HepG2 (cell line): ENCODE measurements around the gene TACC2. TPM values are rescaled to one million over a fixed set of nuclear protein-coding genes. Genes with fewer than 3 reads are reported as not detected.

Experiments used
- ARNT ChIP-seq: fragments of 450-650 bp; IDR thresholded peaks from 2 replicates; pipeline ENCODE4 v1.6.1; 2017
- DNMT3B ChIP-seq: conservative IDR thresholded peaks from 2 replicates; pipeline ENCODE4 v1.6.1; 2016; ENCODE audit warnings: missing biosample characterization, control low read depth
- FUBP1 ChIP-seq: sonication (generic); formaldehyde crosslinking; IDR thresholded peaks from 2 replicates; pipeline ENCODE4 v1.5.1; 2020; ENCODE audit warnings: missing genetic modification reagents, mild to moderate bottlenecking, borderline replicate concordance
- HNF1A ChIP-seq, 2 experiments: sonication (generic) in 1 of 2; formaldehyde crosslinking in 1 of 2; IDR thresholded peaks; 2 replicates each; pipeline versions ENCODE4 v1.4.0 to v1.6.1; 2016 to 2020; ENCODE audit warnings: borderline replicate concordance in 1 of 2, low read depth in 1 of 2, mild to moderate bottlenecking in 1 of 2, missing genetic modification reagents in 1 of 2
- JDP2 ChIP-seq: sonication (generic); formaldehyde crosslinking; IDR thresholded peaks from 2 replicates; pipeline ENCODE4 v1.8.1; 2022; ENCODE audit warnings: missing genetic modification reagents, borderline replicate concordance
- KAT8 ChIP-seq: IDR thresholded peaks from 2 replicates; pipeline ENCODE4 v1.6.1; 2016; ENCODE audit warnings: missing genetic modification reagents, missing compliant biosample characterization
- MTF1 ChIP-seq: sonication (generic); formaldehyde crosslinking; IDR thresholded peaks from 2 replicates; pipeline ENCODE4 v1.5.0; 2020; ENCODE audit warnings: missing genetic modification reagents
- RARA ChIP-seq: IDR thresholded peaks from 2 replicates; pipeline ENCODE4 v1.6.1; 2016; ENCODE audit warnings: missing genetic modification reagents, missing compliant biosample characterization
- SRSF4 ChIP-seq: fragments of 200-400 bp; formaldehyde crosslinking; IDR thresholded peaks from one replicate; pipeline ENCODE4 v1.6.1; 2018; ENCODE audit warnings: mild to moderate bottlenecking, low read depth, low read length, moderate library complexity; ENCODE audit not compliant: poor library complexity, severe bottlenecking
- STAG1 ChIP-seq: sonication (generic); formaldehyde crosslinking; IDR thresholded peaks from 2 replicates; pipeline ENCODE4 v1.4.0; 2020; ENCODE audit warnings: missing genetic modification reagents
- TRIM22 ChIP-seq: fragments of 450-650 bp; IDR thresholded peaks from 2 replicates; pipeline ENCODE4 v1.6.1; 2017
- ZFY ChIP-seq: sonication (generic); formaldehyde crosslinking; IDR thresholded peaks from 2 replicates; pipeline ENCODE4 v1.4.0; 2020; ENCODE audit warnings: missing genetic modification reagents
- ZKSCAN1 ChIP-seq: fragments of 150-350 bp; IDR thresholded peaks from 2 replicates; pipeline ENCODE4 v1.6.1; 2014; ENCODE audit warnings: low read length
- ZNF766 ChIP-seq: sonication (generic); formaldehyde crosslinking; IDR thresholded peaks from 2 replicates; pipeline ENCODE4 v1.5.0; 2020; ENCODE audit warnings: missing genetic modification reagents, borderline replicate concordance
- ZNF775 ChIP-seq: sonication (generic); formaldehyde crosslinking; IDR thresholded peaks from 2 replicates; pipeline ENCODE4 v1.4.0; 2020; ENCODE audit warnings: missing genetic modification reagents, mild to moderate bottlenecking, moderate library complexity, borderline replicate concordance
- polyA plus RNA-seq, 8 experiments: library from polyadenylated mRNA; depleted of rRNA in 3 of 8; stranded (reverse) in 7 of 8; unstranded in 1 of 8; fragments of >200 nt; fragmentation: Illumina TruSeq in 4 of 8; extraction: Trizol in 4 of 8; gene quantifications; 2 replicates each; pipeline versions ENCODE4 v1.2.1 to v1.2.3, GENCODE V29; 2011 to 2016; ENCODE audit warnings: low read depth in 4 of 8, missing spikeins in 1 of 8, mixed read lengths in 1 of 8; ENCODE audit not compliant: insufficient read depth in 1 of 8
- total RNA-seq, 5 experiments: library from RNA; depleted of rRNA; stranded (reverse); fragments of >200 nt; fragmentation: Illumina TruSeq; extraction: Trizol; gene quantifications; 2 replicates each; pipeline ENCODE4 v1.2.3, GENCODE V29; 2016; ENCODE audit warnings: low read depth in 1 of 5
- TF ChIP-seq, protein P1 (sequence below): sonication (generic); formaldehyde crosslinking; IDR thresholded peaks from 2 replicates; pipeline ENCODE4 v1.5.0; 2020; ENCODE audit warnings: mild to moderate bottlenecking, missing genetic modification reagents, borderline replicate concordance

TACC2 gene
- total and polyA plus RNA-seq, 2 of the 13 experiments (the other 11 are each of a cell fraction or from before 2014, with no cell fraction given): 11.8 to 16.0 TPM

DNA sequence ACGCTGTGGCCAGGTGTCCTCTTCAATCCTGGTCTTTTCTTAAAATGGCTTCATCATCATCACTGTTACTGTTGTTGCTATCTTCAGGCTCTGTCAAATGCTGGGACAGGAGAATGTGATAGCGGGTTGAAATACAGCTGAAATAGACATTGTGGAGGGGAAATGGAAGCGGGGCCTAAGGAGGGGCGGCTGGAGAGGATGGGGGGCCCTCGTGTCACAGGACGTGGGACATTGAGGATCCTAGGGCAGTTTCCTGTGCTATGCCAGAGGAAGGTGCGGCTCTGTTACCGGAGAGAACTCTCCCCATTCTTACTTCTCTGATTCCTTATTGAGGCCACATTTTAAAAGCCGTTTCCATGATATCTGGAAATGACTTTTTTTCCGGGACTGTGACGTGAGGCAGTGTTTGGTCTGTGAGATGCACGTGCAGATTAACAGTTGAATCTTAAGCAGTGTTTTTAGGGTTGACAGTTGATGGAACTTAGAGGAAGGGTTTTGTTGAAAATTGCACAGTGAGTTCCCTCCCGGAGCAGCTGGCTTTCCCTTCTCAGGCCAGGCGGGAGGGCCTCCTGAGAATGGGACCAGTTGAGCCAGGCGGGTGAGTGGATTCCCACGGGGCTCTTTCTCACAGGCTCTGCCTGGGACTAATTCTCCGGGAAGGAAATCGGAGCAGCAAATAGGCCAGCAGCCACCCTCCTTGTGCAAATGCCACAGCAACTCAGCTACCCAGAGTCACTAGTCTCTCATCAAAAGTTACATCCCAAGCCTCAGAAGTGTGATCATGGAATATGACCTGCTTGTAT is 125.2 kb downstream of the TACC2 start (continued):
- no peak for TF ChIP-seq HNF1A (IDR thresholded peaks at IDR 0.05; ENCODE audit: low read depth)
- no peak for TF ChIP-seq HNF1A (CRISPR knock-in tag; IDR thresholded peaks at IDR 0.05; ENCODE audit: borderline replicate concordance)
- no peak for TF ChIP-seq ZNF775 (CRISPR knock-in tag)
- no peak for TF ChIP-seq SRSF4
- 0 out of 2 replicates have a peak, but pooled peaks have one; percentile 48 for TF ChIP-seq DNMT3B (CRISPR knock-in tag)
- TF ChIP-seq JDP2 (CRISPR knock-in tag): no peak
- TF ChIP-seq ZKSCAN1: no peak
- TF ChIP-seq RARA: no peak
- TF ChIP-seq TRIM22: no peak
- TF ChIP-seq ZFY (CRISPR knock-in tag): no peak
- TF ChIP-seq, protein P1, sequence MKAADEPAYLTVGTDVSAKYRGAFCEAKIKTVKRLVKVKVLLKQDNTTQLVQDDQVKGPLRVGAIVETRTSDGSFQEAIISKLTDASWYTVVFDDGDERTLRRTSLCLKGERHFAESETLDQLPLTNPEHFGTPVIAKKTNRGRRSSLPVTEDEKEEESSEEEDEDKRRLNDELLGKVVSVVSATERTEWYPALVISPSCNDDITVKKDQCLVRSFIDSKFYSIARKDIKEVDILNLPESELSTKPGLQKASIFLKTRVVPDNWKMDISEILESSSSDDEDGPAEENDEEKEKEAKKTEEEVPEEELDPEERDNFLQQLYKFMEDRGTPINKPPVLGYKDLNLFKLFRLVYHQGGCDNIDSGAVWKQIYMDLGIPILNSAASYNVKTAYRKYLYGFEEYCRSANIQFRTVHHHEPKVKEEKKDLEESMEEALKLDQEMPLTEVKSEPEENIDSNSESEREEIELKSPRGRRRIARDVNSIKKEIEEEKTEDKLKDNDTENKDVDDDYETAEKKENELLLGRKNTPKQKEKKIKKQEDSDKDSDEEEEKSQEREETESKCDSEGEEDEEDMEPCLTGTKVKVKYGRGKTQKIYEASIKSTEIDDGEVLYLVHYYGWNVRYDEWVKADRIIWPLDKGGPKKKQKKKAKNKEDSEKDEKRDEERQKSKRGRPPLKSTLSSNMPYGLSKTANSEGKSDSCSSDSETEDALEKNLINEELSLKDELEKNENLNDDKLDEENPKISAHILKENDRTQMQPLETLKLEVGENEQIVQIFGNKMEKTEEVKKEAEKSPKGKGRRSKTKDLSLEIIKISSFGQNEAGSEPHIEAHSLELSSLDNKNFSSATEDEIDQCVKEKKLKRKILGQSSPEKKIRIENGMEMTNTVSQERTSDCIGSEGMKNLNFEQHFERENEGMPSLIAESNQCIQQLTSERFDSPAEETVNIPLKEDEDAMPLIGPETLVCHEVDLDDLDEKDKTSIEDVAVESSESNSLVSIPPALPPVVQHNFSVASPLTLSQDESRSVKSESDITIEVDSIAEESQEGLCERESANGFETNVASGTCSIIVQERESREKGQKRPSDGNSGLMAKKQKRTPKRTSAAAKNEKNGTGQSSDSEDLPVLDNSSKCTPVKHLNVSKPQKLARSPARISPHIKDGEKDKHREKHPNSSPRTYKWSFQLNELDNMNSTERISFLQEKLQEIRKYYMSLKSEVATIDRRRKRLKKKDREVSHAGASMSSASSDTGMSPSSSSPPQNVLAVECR: no peak
- TF ChIP-seq MTF1 (CRISPR knock-in tag): no peak
- TF ChIP-seq FUBP1 (CRISPR knock-in tag): no peak
- no peak for TF ChIP-seq ZNF766 (CRISPR knock-in tag)
- TF ChIP-seq ARNT: no peak
- TF ChIP-seq KAT8 (CRISPR knock-in tag): no peak
- TF ChIP-seq STAG1 (CRISPR knock-in tag): no peak
